MM.1S (cell line): ENCODE data around the gene EVA1C.
"Not testable (repeated sequence)": the region's sequence is repeated elsewhere in the genome, so short reads cannot be mapped to it uniquely, and the experiment has no call there.

Source experiments
- DNase-seq: peaks from one replicate; pipeline ENCODE4 v3.0.0-alpha.2; 2015
- H2AFZ ChIP-seq: fragments of 300-600 bp; sonication (generic); 2 replicates; pipeline ENCODE4 v1.6.0; 2016; ENCODE audit warnings: antibody characterized with exemption, low read length
- H3F3A ChIP-seq: fragments of 300-600 bp; sonication (generic); 2 replicates; pipeline ENCODE4 v1.6.1; 2016; ENCODE audit warnings: mild to moderate bottlenecking, antibody characterized with exemption, low read length, moderate library complexity, mixed read lengths; ENCODE audit not compliant: insufficient read depth
- H3K27ac ChIP-seq: fragments of 300-600 bp; sonication (generic); 2 replicates; pipeline ENCODE4 v1.5.1; 2016; ENCODE audit warnings: mild to moderate bottlenecking, low read length
- H3K27me3 ChIP-seq: fragments of 300-600 bp; sonication (generic); replicated peaks from 2 replicates; pipeline ENCODE4 v1.6.0; 2016; ENCODE audit warnings: low read length; ENCODE audit not compliant: insufficient read depth
- H3K36me3 ChIP-seq: fragments of 300-600 bp; sonication (generic); replicated peaks from 2 replicates; pipeline ENCODE4 v1.6.1; 2016; ENCODE audit warnings: mild to moderate bottlenecking, low read length, mixed read lengths; ENCODE audit not compliant: insufficient read depth
- H3K4me1 ChIP-seq: fragments of 300-600 bp; sonication (generic); 2 replicates; pipeline ENCODE4 v1.6.1; 2016; ENCODE audit warnings: low read length, mixed read lengths
- H3K4me2 ChIP-seq: fragments of 300-600 bp; sonication (generic); 2 replicates; pipeline ENCODE4 v1.6.0; 2016; ENCODE audit warnings: low read depth, low read length
- H3K4me3 ChIP-seq: fragments of 300-600 bp; sonication (generic); 2 replicates; pipeline ENCODE4 v1.5.1; 2016; ENCODE audit warnings: low read length, mixed read lengths
- H3K79me2 ChIP-seq: fragments of 300-600 bp; sonication (generic); 2 replicates; pipeline ENCODE4 v1.6.1; 2016; ENCODE audit warnings: mixed run types, low read length, mixed read lengths
- H3K9ac ChIP-seq: fragments of 300-600 bp; sonication (generic); 2 replicates; pipeline ENCODE4 v1.6.1; 2016; ENCODE audit warnings: low read length, mixed read lengths
- H3K9me2 ChIP-seq: fragments of 300-600 bp; sonication (generic); replicated peaks from 2 replicates; pipeline ENCODE4 v1.6.1; 2016; ENCODE audit warnings: mild to moderate bottlenecking, low read length, mixed read lengths; ENCODE audit not compliant: insufficient read depth
- H3K9me3 ChIP-seq: fragments of 300-600 bp; sonication (generic); replicated peaks from 2 replicates; pipeline ENCODE4 v1.6.1; 2016; ENCODE audit warnings: mild to moderate bottlenecking, low read length, mixed read lengths; ENCODE audit not compliant: insufficient read depth
- H4K20me1 ChIP-seq: fragments of 300-600 bp; sonication (generic); 2 replicates; pipeline ENCODE4 v1.6.1; 2016; ENCODE audit warnings: mild to moderate bottlenecking, low read length, moderate library complexity, mixed read lengths; ENCODE audit not compliant: insufficient read depth
- CTCF ChIP-seq: fragments of 300-600 bp; sonication (generic); IDR thresholded peaks from 2 replicates; pipeline ENCODE4 v1.5.1; 2016; ENCODE audit warnings: antibody characterized with exemption, low read length, mixed read lengths
- EZH2 ChIP-seq: fragments of 300-600 bp; sonication (generic); optimal IDR thresholded peaks from 2 replicates; pipeline ENCODE3; 2017; ENCODE audit warnings: low read depth, mild to moderate bottlenecking, antibody characterized with exemption, low read length, mixed read lengths
- EZH2phosphoT487 ChIP-seq: fragments of 300-600 bp; sonication (generic); IDR thresholded peaks from 2 replicates; pipeline ENCODE4 v1.6.1; 2018; ENCODE audit warnings: antibody characterized with exemption, low read length

The EVA1C gene

GRCh38 chr21:32507342-32507919 lies 94.9 kb downstream of the EVA1C start:
- no peaks in the 10 kb centered on the region for H4K20me1 ChIP-seq
- no peaks in the 10 kb centered on the region; the same call in 1 of the 2 replicates for H3K9me2 ChIP-seq
- H2AFZ ChIP-seq: no peak overlapping the region
- H3K79me2 ChIP-seq: no peaks in the 10 kb centered on the region
- H3K9ac ChIP-seq: no peak overlapping the region
- H3K27ac ChIP-seq: no peak overlapping the region
- DNase-seq: no peak
- no peak overlapping the region for H3K4me2 ChIP-seq
- TF ChIP-seq EZH2phosphoT487 (no peak), CTCF (no peak), EZH2 (no peak)
- H3K36me3 ChIP-seq: no peaks in the 10 kb centered on the region
- H3K4me1 ChIP-seq: no peaks in the 10 kb centered on the region
- H3K27me3 ChIP-seq: no peaks in the 10 kb centered on the region
- no peaks in the 10 kb centered on the region for H3K9me3 ChIP-seq
- H3K4me3 ChIP-seq: no peak overlapping the region
- H3F3A ChIP-seq: no peaks in the 10 kb centered on the region

GRCh38 chr21:32508036-32508435 lies 95.5 kb downstream of the EVA1C start:
- H4K20me1 ChIP-seq, H3K9ac ChIP-seq, H3K4me2 ChIP-seq, H3K36me3 ChIP-seq, H3K4me1 ChIP-seq, DNase-seq, H3K4me3 ChIP-seq, H3K27me3 ChIP-seq, H3K9me3 ChIP-seq, H3K27ac ChIP-seq, H3K79me2 ChIP-seq, H3K9me2 ChIP-seq, H3F3A ChIP-seq, H2AFZ ChIP-seq: not testable (repeated sequence)

- Histone ChIP-seq H3K4me2 (no peak overlapping the region), H4K20me1 (no peaks in the 10 kb centered on the region), H3K4me3 (no peak overlapping the region), H3K36me3 (no peaks in the 10 kb centered on the region), H3K4me1 (no peaks in the 10 kb centered on the region), H3F3A (no peaks in the 10 kb centered on the region), H3K79me2 (no peaks in the 10 kb centered on the region), H3K27ac (no peak overlapping the region), H3K9me2 (no peaks in the 10 kb centered on the region; the same call in 1 of the 2 replicates), H2AFZ (no peak overlapping the region), H3K9me3 (no peaks in the 10 kb centered on the region), H3K9ac (no peak overlapping the region), H3K27me3 (no peaks in the 10 kb centered on the region)
- DNase-seq: no peak
- no peak for TF ChIP-seq EZH2phosphoT487
These were observed 96.1 kb downstream of the EVA1C start for GRCh38 chr21:32508558-32508957.

- H4K20me1 ChIP-seq, H3K9me2 ChIP-seq, H3K9me3 ChIP-seq, H3K4me2 ChIP-seq, H3K36me3 ChIP-seq, H3K4me1 ChIP-seq, DNase-seq, H3K4me3 ChIP-seq, H3K27ac ChIP-seq, H3K27me3 ChIP-seq, H3F3A ChIP-seq, H2AFZ ChIP-seq, H3K79me2 ChIP-seq, H3K9ac ChIP-seq: not testable (repeated sequence)
These were observed 96.5 kb downstream of the EVA1C start for GRCh38 chr21:32508975-32509374.
